H1 (cell line): ENCODE measurements around the gene SYTL2. TPM values are rescaled to one million over a fixed set of nuclear protein-coding genes. Genes with fewer than 3 reads are reported as not detected.

ENCODE experiments used
- CTCF ChIA-PET: fragments of 300-600 bp; sonication (Branson Sonifier 250); formaldehyde crosslinking; loops from one replicate; lab custom pipeline; 2021; ENCODE audit not compliant: partially characterized antibody; lab: Charles Lee
- POLR2A ChIA-PET: fragments of 300-600 bp; sonication (Branson Sonifier 250); formaldehyde crosslinking; loops from one replicate; lab custom pipeline; 2021; ENCODE audit warnings: inconsistent platforms; ENCODE audit not compliant: partially characterized antibody; lab: Charles Lee
- DNase-seq, 2 experiments: peaks; one replicate each; pipeline versions ENCODE4 v3.0.0 to v3.0.0-alpha.2; 2010 to 2022; ENCODE audit warnings: low spot score in 2 of 2, low read depth in 1 of 2, mixed read lengths in 1 of 2
- FAIRE-seq: peaks from 2 replicates; lab custom pipeline; 2011; peaks lifted over from hg19 to GRCh38; lab: Jason Lieb, UNC
- H2AFZ ChIP-seq: 2 replicates; pipeline ENCODE4 v1.8.1; 2012; ENCODE audit warnings: low read length, inconsistent platforms
- H2AK5ac ChIP-seq: 2 replicates; pipeline ENCODE4 v1.6.1; 2013; ENCODE audit warnings: low read depth, low read length
- H2BK120ac ChIP-seq: replicated peaks from 2 replicates; pipeline ENCODE3; 2013; ENCODE audit warnings: low read depth, low read length, inconsistent platforms
- H2BK12ac ChIP-seq: 2 replicates; pipeline ENCODE4 v1.6.1; 2013; ENCODE audit warnings: low read depth, low read length
- H2BK15ac ChIP-seq: 2 replicates; pipeline ENCODE4 v1.6.1; 2013; ENCODE audit warnings: low read length
- H2BK20ac ChIP-seq: 2 replicates; pipeline ENCODE4 v1.6.1; 2013; ENCODE audit warnings: low read length
- H2BK5ac ChIP-seq: 2 replicates; pipeline ENCODE4 v1.6.1; 2013; ENCODE audit warnings: low read depth, low read length
- H3K14ac ChIP-seq: 2 replicates; pipeline ENCODE4 v1.6.1; 2013; ENCODE audit warnings: inconsistent platforms; ENCODE audit not compliant: insufficient read length
- H3K18ac ChIP-seq: 2 replicates; pipeline ENCODE4 v1.6.1; 2013; ENCODE audit warnings: low read length; ENCODE audit errors: extremely low read depth
- H3K23ac ChIP-seq: 2 replicates; pipeline ENCODE4 v1.6.1; 2013; ENCODE audit warnings: inconsistent platforms; ENCODE audit not compliant: insufficient read length
- H3K23me2 ChIP-seq: 2 replicates; pipeline ENCODE4 v1.6.1; 2013; ENCODE audit warnings: low read depth, low read length
- H3K27ac ChIP-seq: 2 replicates; pipeline ENCODE4 v1.6.1; 2011; ENCODE audit warnings: low read depth, low read length, inconsistent platforms
- H3K27me3 ChIP-seq, 4 experiments: replicated peaks in 1 of 4; 1 replicate in 1 of 4; 2 replicates in 3 of 4; pipeline versions ENCODE4 v1.6.1 to v1.8.1; 2011 to 2013; ENCODE audit warnings: low read length in 3 of 4, mild to moderate bottlenecking in 3 of 4, inconsistent platforms in 2 of 4, mixed read lengths in 2 of 4, moderate library complexity in 1 of 4; ENCODE audit not compliant: control insufficient read depth in 3 of 4, insufficient read depth in 3 of 4; ENCODE audit errors: extremely low read depth in 1 of 4
- H3K36me3 ChIP-seq, 4 experiments: 2 replicates each; pipeline versions ENCODE4 v1.6.1 to v1.8.1; 2011 to 2013; ENCODE audit warnings: mild to moderate bottlenecking in 4 of 4, low read length in 3 of 4, moderate library complexity in 2 of 4, control low read depth in 1 of 4, inconsistent platforms in 1 of 4; ENCODE audit not compliant: insufficient read depth in 4 of 4, control insufficient read depth in 2 of 4
- H3K4ac ChIP-seq: replicated peaks from 2 replicates; pipeline ENCODE3; 2013; ENCODE audit warnings: low read length, low read depth, mixed read lengths, inconsistent platforms; ENCODE audit not compliant: insufficient read length
- H3K4me1 ChIP-seq, 4 experiments: replicated peaks in 1 of 4; 1 replicate in 1 of 4; 2 replicates in 3 of 4; pipeline versions ENCODE4 v1.6.1 to v1.8.1; 2011 to 2013; ENCODE audit warnings: low read length in 3 of 4, inconsistent platforms in 2 of 4, mixed read lengths in 1 of 4; ENCODE audit not compliant: insufficient read depth in 4 of 4, control insufficient read depth in 3 of 4
- H3K4me2 ChIP-seq, 2 experiments: 2 replicates each; pipeline versions ENCODE4 v1.6.1 to v1.8.1; 2011 to 2013; ENCODE audit warnings: low read depth in 2 of 2, low read length in 2 of 2, control low read depth in 1 of 2, inconsistent platforms in 1 of 2, mild to moderate bottlenecking in 1 of 2; ENCODE audit not compliant: insufficient read depth in 1 of 2
- H3K4me3 ChIP-seq, 4 experiments: fragments of 200-600, 300-600 bp in 1 of 4; sonication (generic), shearing (Covaris generic), sonication (Bioruptor Twin) in 1 of 4; 2 replicates each; pipeline versions ENCODE4 v1.5.1 to v1.8.1; 2011 to 2016; ENCODE audit warnings: low read length in 4 of 4, low read depth in 3 of 4, control low read depth in 2 of 4, inconsistent platforms in 2 of 4, mild to moderate bottlenecking in 2 of 4, mixed read lengths in 1 of 4, moderate library complexity in 1 of 4; ENCODE audit not compliant: insufficient read depth in 2 of 4; ENCODE audit errors: extremely low read depth in 1 of 4
- H3K56ac ChIP-seq: replicated peaks from 2 replicates; pipeline ENCODE3; 2013; ENCODE audit warnings: low read depth, mild to moderate bottlenecking, mixed read lengths, low read length, inconsistent platforms; ENCODE audit not compliant: insufficient read length
- H3K79me1 ChIP-seq: 2 replicates; pipeline ENCODE4 v1.6.1; 2013; ENCODE audit warnings: low read depth, low read length, control low read depth
- H3K79me2 ChIP-seq, 2 experiments: 2 replicates each; pipeline versions ENCODE4 v1.6.1 to v1.8.1; 2012 to 2013; ENCODE audit warnings: low read length in 2 of 2, mild to moderate bottlenecking in 2 of 2, inconsistent platforms in 1 of 2; ENCODE audit not compliant: insufficient read depth in 2 of 2, control insufficient read depth in 1 of 2
- H3K9ac ChIP-seq, 4 experiments: replicated peaks in 1 of 4; 1 replicate in 1 of 4; 2 replicates in 3 of 4; pipeline versions ENCODE4 v1.6.1 to v1.8.1; 2011 to 2013; ENCODE audit warnings: low read depth in 3 of 4, low read length in 3 of 4, control low read depth in 2 of 4, mild to moderate bottlenecking in 2 of 4, moderate library complexity in 2 of 4, inconsistent platforms in 1 of 4; ENCODE audit errors: extremely low read depth in 1 of 4
- H3K9me3 ChIP-seq, 2 experiments: 2 replicates each; pipeline versions ENCODE4 v1.6.1 to v1.8.1; 2012 to 2013; ENCODE audit warnings: mild to moderate bottlenecking in 2 of 2, moderate library complexity in 2 of 2, control low read depth in 1 of 2, inconsistent platforms in 1 of 2, low read depth in 1 of 2, low read length in 1 of 2, mixed read lengths in 1 of 2; ENCODE audit not compliant: insufficient read depth in 2 of 2
- H4K20me1 ChIP-seq, 2 experiments: replicated peaks in 1 of 2; 2 replicates each; pipeline versions ENCODE3 to v1.8.1; 2011 to 2013; ENCODE audit warnings: inconsistent platforms in 2 of 2, low read length in 2 of 2, mild to moderate bottlenecking in 1 of 2; ENCODE audit not compliant: insufficient read depth in 2 of 2, control insufficient read depth in 1 of 2
- H4K5ac ChIP-seq: 2 replicates; pipeline ENCODE4 v1.6.1; 2013; ENCODE audit warnings: low read length, low read depth, mixed read lengths, inconsistent platforms; ENCODE audit not compliant: insufficient read length
- H4K8ac ChIP-seq: 2 replicates; pipeline ENCODE4 v1.8.0; 2013; ENCODE audit warnings: mild to moderate bottlenecking, moderate library complexity, low read length, inconsistent platforms; ENCODE audit not compliant: insufficient read depth; ENCODE audit errors: extremely low read depth
- H4K91ac ChIP-seq: replicated peaks from 2 replicates; pipeline ENCODE3; 2013; ENCODE audit warnings: low read length, mixed read lengths, inconsistent platforms; ENCODE audit not compliant: insufficient read length
- BRCA1 ChIP-seq: IDR thresholded peaks from 2 replicates; pipeline ENCODE4 v1.6.1; 2012; ENCODE audit warnings: low read depth, low read length, improper control_type of control experiment
- CEBPB ChIP-seq: IDR thresholded peaks from 2 replicates; pipeline ENCODE4 v1.6.1; 2012; ENCODE audit warnings: low read depth, low read length
- EP300 ChIP-seq, 2 experiments: IDR thresholded peaks; 1 replicate in 1 of 2; 2 replicates in 1 of 2; pipeline ENCODE4 v1.6.1; 2011 to 2012; ENCODE audit warnings: low read depth in 2 of 2, low read length in 2 of 2, mild to moderate bottlenecking in 2 of 2, borderline replicate concordance in 1 of 2, inconsistent platforms in 1 of 2, moderate library complexity in 1 of 2
- FOSL1 ChIP-seq: IDR thresholded peaks from 2 replicates; pipeline ENCODE4 v1.6.1; 2011; ENCODE audit warnings: mild to moderate bottlenecking, low read depth, low read length, moderate library complexity; ENCODE audit not compliant: insufficient read depth
- KDM4A ChIP-seq: IDR thresholded peaks from one replicate; pipeline ENCODE4 v1.7.1; 2012; ENCODE audit warnings: low read depth, mild to moderate bottlenecking, moderate library complexity, low read length, inconsistent platforms; ENCODE audit not compliant: severe bottlenecking
- POLR2A ChIP-seq, 2 experiments: IDR thresholded peaks; 1 replicate in 1 of 2; 2 replicates in 1 of 2; pipeline ENCODE4 v1.6.1; 2011; ENCODE audit warnings: low read depth in 2 of 2, low read length in 2 of 2, mild to moderate bottlenecking in 2 of 2; ENCODE audit errors: control extremely low read depth in 1 of 2
- RAD21 ChIP-seq, 2 experiments: IDR thresholded peaks in 1 of 2; conservative IDR thresholded peaks in 1 of 2; 2 replicates each; pipeline ENCODE4 v1.6.1; 2011; ENCODE audit warnings: low read depth in 2 of 2, low read length in 2 of 2, improper control_type of control experiment in 1 of 2, inconsistent platforms in 1 of 2, mild to moderate bottlenecking in 1 of 2, moderate library complexity in 1 of 2
- RXRA ChIP-seq: IDR thresholded peaks from 2 replicates; pipeline ENCODE4 v1.6.1; 2011; ENCODE audit warnings: low read depth, mild to moderate bottlenecking, low read length, moderate library complexity; ENCODE audit not compliant: insufficient read depth
- SIN3A ChIP-seq, 2 experiments: IDR thresholded peaks in 1 of 2; conservative IDR thresholded peaks in 1 of 2; 2 replicates each; pipeline ENCODE4 v1.6.1; 2011 to 2012; ENCODE audit warnings: low read length in 2 of 2, improper control_type of control experiment in 1 of 2, low read depth in 1 of 2, mild to moderate bottlenecking in 1 of 2
- SIX5 ChIP-seq: IDR thresholded peaks from 2 replicates; pipeline ENCODE4 v1.6.1; 2011; ENCODE audit warnings: mild to moderate bottlenecking, low read depth, low read length
- SRF ChIP-seq: IDR thresholded peaks from 2 replicates; pipeline ENCODE4 v1.6.1; 2011; ENCODE audit warnings: mild to moderate bottlenecking, low read depth, low read length, moderate library complexity
- TCF12 ChIP-seq: IDR thresholded peaks from 2 replicates; pipeline ENCODE4 v1.6.1; 2011; ENCODE audit warnings: low read depth, mild to moderate bottlenecking, low read length
- YY1 ChIP-seq: IDR thresholded peaks from 2 replicates; pipeline ENCODE4 v1.6.1; 2011; ENCODE audit warnings: low read depth, mild to moderate bottlenecking, low read length
- WGBS, 2 experiments: shearing (Covaris generic) in 1 of 2; methylation state at CpG; one replicate each; pipeline versions ENCODE4 v1.1.6 to v1.1.7; 2013 to 2015; ENCODE audit warnings: low lambda C conversion rate in 2 of 2, mixed read lengths in 2 of 2, inconsistent platforms in 1 of 2, low coverage in 1 of 2, missing lambda C conversion rate in 1 of 2; ENCODE audit not compliant: insufficient replicate concordance in 2 of 2, insufficient coverage in 1 of 2, insufficient read length in 1 of 2; ENCODE audit errors: extremely low coverage in 1 of 2, missing lambda C conversion rate in 1 of 2; 5-methylcytosine and 5-hydroxymethylcytosine counted together
- polyA plus RNA-seq, 7 experiments: library from polyadenylated mRNA; depleted of rRNA in 3 of 7; stranded (reverse) in 5 of 7; unstranded in 2 of 7; fragments of >200 nt in 5 of 7; fragments of 200-250 nt in 2 of 7; gene quantifications; 1 replicate in 5 of 7; 2 replicates in 1 of 7; 4 replicates in 1 of 7; pipeline versions ENCODE4 v1.2.1 to v1.2.3, GENCODE V29; 2011 to 2013; ENCODE audit warnings: missing spikeins in 2 of 7, mixed read lengths in 2 of 7
- total RNA-seq: library from RNA; stranded (reverse); fragmentation: NEBNext Ultra II Directional; extraction: Animal tissue kit (Norgen Biotek cat#: 25700); gene quantifications from 2 replicates; pipeline ENCODE4 v1.2.1, GENCODE V29; 2021

Gene SYTL2
- total and polyA plus RNA-seq, 2 of the 8 experiments (the other 6 are each of a cell fraction or from before 2014, with no cell fraction given) = 1.3 to 9.1 TPM

DNA sequence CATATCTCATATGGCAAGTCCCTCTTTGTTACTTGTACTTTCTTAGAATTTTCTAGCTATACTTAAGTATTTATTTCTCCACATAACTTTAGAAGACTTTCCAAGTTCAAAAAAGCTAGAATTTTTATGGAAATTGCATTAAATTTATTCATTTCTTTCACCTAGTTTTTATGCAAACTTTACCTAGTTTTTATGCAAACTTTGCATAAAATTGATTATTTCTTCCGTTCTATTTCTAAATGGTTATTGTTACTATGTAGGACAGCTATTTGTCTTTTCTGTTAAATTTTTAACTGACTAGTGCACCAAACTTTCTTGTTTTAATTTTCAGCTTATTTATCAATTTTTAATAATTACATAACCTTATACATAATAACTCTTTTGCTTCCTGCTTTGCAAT lies 142.8 kb downstream of the SYTL2 start:
- peaks cover 0 to 6% (median 2%) of the 10 kb centered on the region in 4 experiments; a peak in 3 of 7 replicates for H3K27me3 ChIP-seq
- H4K8ac ChIP-seq = no peak overlapping the region
- no peak overlapping the region for H3K27ac ChIP-seq
- no peak for DNase-seq
- H3K4me2 ChIP-seq = no peak overlapping the region
- H3K4ac ChIP-seq = no peak overlapping the region
- H3K79me1 ChIP-seq = no peaks in the 10 kb centered on the region
- peaks cover 7 to 8% of the 10 kb centered on the region in 2 experiments for H4K20me1 ChIP-seq
- FAIRE-seq = no peak
- H2BK5ac ChIP-seq = no peak overlapping the region
- no peak overlapping the region for H2BK12ac ChIP-seq
- ChIA-PET POLR2A (interaction anchor here (0.8 to 1.0 kb wide), 2 partner anchors 13 to 51 kb away, joined by 3 to 5 read pairs; no protein-coding TSS in a partner anchor), CTCF (interaction anchor here (0.6 to 1.1 kb wide), 3 partner anchors 10 to 48 kb away, joined by 3 read pairs; no protein-coding TSS in a partner anchor)
- peaks cover 7 to 8% of the 10 kb centered on the region in 2 experiments; a peak in 2 of 4 replicates for H3K9me3 ChIP-seq
- no peak overlapping the region for H3K4me3 ChIP-seq
- no peak overlapping the region for H2BK120ac ChIP-seq
- no peak overlapping the region for H4K91ac ChIP-seq
- no peak overlapping the region for H2BK20ac ChIP-seq
- H3K4me1 ChIP-seq = peaks cover 0 to 2% (median 0%) of the 10 kb centered on the region in 4 experiments; a peak in 2 of 7 replicates
- H4K5ac ChIP-seq = no peak overlapping the region
- TF ChIP-seq POLR2A (IDR thresholded peaks at IDR 0.05; ENCODE audit: control extremely low read depth in 1 of 2, low read depth in 2 of 2, low read length in 2 of 2) = no peak
- TF ChIP-seq FOSL1 = no peak
- no peak for TF ChIP-seq CEBPB
- no peak for TF ChIP-seq EP300 (IDR thresholded peaks at IDR 0.05; ENCODE audit: borderline replicate concordance in 1 of 2, low read depth in 2 of 2, low read length in 2 of 2)
- TF ChIP-seq RAD21 (IDR thresholded peaks at IDR 0.05 in 1 of 2, conservative IDR thresholded peaks at IDR 0.05 in 1 of 2; ENCODE audit: low read depth in 2 of 2, low read length in 2 of 2) = no peak
- TF ChIP-seq SIX5 = no peak
- TF ChIP-seq BRCA1 = no peak
- no peak for TF ChIP-seq YY1
- TF ChIP-seq SRF = no peak
- TF ChIP-seq RXRA = no peak
- TF ChIP-seq SIN3A (conservative IDR thresholded peaks at IDR 0.05 in 1 of 2, IDR thresholded peaks at IDR 0.05 in 1 of 2; ENCODE audit: low read depth in 1 of 2, low read length in 2 of 2) = no peak
- TF ChIP-seq KDM4A = no peak
- no peak for TF ChIP-seq TCF12
- no peak overlapping the region for H2BK15ac ChIP-seq
- peaks cover 9 to 17% of the 10 kb centered on the region in 2 experiments for H3K79me2 ChIP-seq
- WGBS, 2 experiments = 100% methylated on average over 1 of the region's 1 CpG; no CpG with 5 or more reads in 1 of the 2 experiments
- no peak overlapping the region for H3K14ac ChIP-seq
- no peak overlapping the region for H3K9ac ChIP-seq
- H2AK5ac ChIP-seq = no peak overlapping the region
- no peak overlapping the region for H3K56ac ChIP-seq
- peaks cover under 1% of the 10 kb centered on the region; the same call in 1 of the 2 replicates for H3K23me2 ChIP-seq
- no peaks in the 10 kb centered on the region; a peak in 1 of 8 replicates for H3K36me3 ChIP-seq
- H3K23ac ChIP-seq = no peak overlapping the region
- H2AFZ ChIP-seq = no peak overlapping the region
- no peak overlapping the region for H3K18ac ChIP-seq
